Parathyroid adenoma (tissue), 2 donors: ENCODE data around the gene CD6.

Experiments used
- H2AFZ ChIP-seq: fragments of 300-600 bp; sonication (generic); one replicate; pipeline ENCODE4 v1.7.0; 2017; ENCODE audit warnings: antibody characterized with exemption, mild to moderate bottlenecking
- H3K27ac ChIP-seq: fragments of 300-600 bp; sonication (generic); one replicate; pipeline ENCODE4 v1.7.0; 2017
- H3K27me3 ChIP-seq: fragments of 300-600 bp; sonication (generic); one replicate; pipeline ENCODE4 v1.7.0; 2017; ENCODE audit warnings: low read length; ENCODE audit not compliant: control insufficient read depth, insufficient read depth
- H3K36me3 ChIP-seq: fragments of 300-600 bp; sonication (generic); one replicate; pipeline ENCODE4 v1.7.0; 2017; ENCODE audit warnings: low read length; ENCODE audit not compliant: control insufficient read depth, insufficient read depth
- H3K4me1 ChIP-seq: fragments of 300-600 bp; sonication (generic); one replicate; pipeline ENCODE4 v1.7.0; 2017; ENCODE audit warnings: control low read depth
- H3K4me2 ChIP-seq: fragments of 300-600 bp; sonication (generic); one replicate; pipeline ENCODE4 v1.7.0; 2017; ENCODE audit warnings: low read length
- H3K4me3 ChIP-seq: fragments of 300-600 bp; sonication (generic); one replicate; pipeline ENCODE4 v1.7.0; 2017; ENCODE audit warnings: low read depth, low read length
- H3K79me2 ChIP-seq: fragments of 300-600 bp; sonication (generic); one replicate; pipeline ENCODE4 v1.7.0; 2017; ENCODE audit warnings: control low read depth
- H3K9ac ChIP-seq: fragments of 300-600 bp; sonication (generic); one replicate; pipeline ENCODE4 v1.7.0; 2017; ENCODE audit warnings: mild to moderate bottlenecking
- H3K9me3 ChIP-seq: fragments of 300-600 bp; sonication (generic); one replicate; pipeline ENCODE4 v1.7.0; 2017; ENCODE audit warnings: low read length; ENCODE audit not compliant: control insufficient read depth
- CTCF ChIP-seq: fragments of 300-600 bp; sonication (generic); IDR thresholded peaks from one replicate; pipeline ENCODE4 v1.7.0; 2017; ENCODE audit warnings: antibody characterized with exemption, mild to moderate bottlenecking
- donor health status: primary hyperparathyroidism.

The CD6 gene

GRCh38 chr11:60996381-60997138 lies 25.1 kb downstream of the CD6 start:
- no peaks in the 10 kb centered on the region for H3K27me3 ChIP-seq
- no peaks in the 10 kb centered on the region for H3K36me3 ChIP-seq
- no peak for TF ChIP-seq CTCF
- H3K4me1 ChIP-seq, result no peaks in the 10 kb centered on the region
- no peak overlapping the region for H3K27ac ChIP-seq
- no peaks in the 10 kb centered on the region for H3K79me2 ChIP-seq
- H3K4me2 ChIP-seq, result no peak overlapping the region
- H2AFZ ChIP-seq, result no peak overlapping the region
- H3K9me3 ChIP-seq, result no peaks in the 10 kb centered on the region
- no peak overlapping the region for H3K9ac ChIP-seq
- no peak overlapping the region for H3K4me3 ChIP-seq

- no peaks in the 10 kb centered on the region for H3K4me1 ChIP-seq
- no peaks in the 10 kb centered on the region for H3K36me3 ChIP-seq
- no peaks in the 10 kb centered on the region for H3K27me3 ChIP-seq
- no peak for TF ChIP-seq CTCF
- H3K27ac ChIP-seq, result no peak overlapping the region
- no peaks in the 10 kb centered on the region for H3K9me3 ChIP-seq
- no peak overlapping the region for H3K4me3 ChIP-seq
- no peak overlapping the region for H3K4me2 ChIP-seq
- H2AFZ ChIP-seq, result no peak overlapping the region
- H3K79me2 ChIP-seq, result no peaks in the 10 kb centered on the region
- no peak overlapping the region for H3K9ac ChIP-seq
These were observed 28.9 kb downstream of the CD6 start for GRCh38 chr11:61000426-61000825.

GRCh38 chr11:61001931-61002330 lies 30.5 kb downstream of the CD6 start:
- no peaks in the 10 kb centered on the region for H3K36me3 ChIP-seq
- no peak overlapping the region for H2AFZ ChIP-seq
- no peak overlapping the region for H3K4me3 ChIP-seq
- no peak overlapping the region for H3K9ac ChIP-seq
- no peak overlapping the region for H3K4me2 ChIP-seq
- H3K4me1 ChIP-seq, result no peaks in the 10 kb centered on the region
- H3K27me3 ChIP-seq, result no peaks in the 10 kb centered on the region
- H3K79me2 ChIP-seq, result no peaks in the 10 kb centered on the region
- H3K27ac ChIP-seq, result no peak overlapping the region
- no peaks in the 10 kb centered on the region for H3K9me3 ChIP-seq
- no peak for TF ChIP-seq CTCF

- H3K9ac ChIP-seq, result no peak overlapping the region
These were observed 31.1 kb downstream of the CD6 start for GRCh38 chr11:61002598-61002997.

More at GRCh38 chr11:61002598-61002997, 31.1 kb downstream of the CD6 start:
- TF ChIP-seq CTCF, result no peak
- no peak overlapping the region for H3K4me3 ChIP-seq
- no peaks in the 10 kb centered on the region for H3K9me3 ChIP-seq
- no peaks in the 10 kb centered on the region for H3K79me2 ChIP-seq
- no peak overlapping the region for H3K4me2 ChIP-seq
- no peak overlapping the region for H3K27ac ChIP-seq
- H3K27me3 ChIP-seq, result no peaks in the 10 kb centered on the region
- no peaks in the 10 kb centered on the region for H3K36me3 ChIP-seq
- no peaks in the 10 kb centered on the region for H3K4me1 ChIP-seq
- no peak overlapping the region for H2AFZ ChIP-seq
